Astrocyte of the spinal cord (primary cell): Measurements from ENCODE around the gene TSPEAR.
A peak's percentile ranks its signal among the peaks of the same experiment; 100 is the strongest.

Experiments
- DNase-seq: peaks from one replicate; pipeline ENCODE4 v3.0.0; 2011; ENCODE audit warnings: low read depth, low spot score
- H3K4me3 ChIP-seq: 2 replicates; pipeline ENCODE4 v1.5.1; 2011; ENCODE audit warnings: low read depth, mild to moderate bottlenecking, low read length, moderate library complexity
- in situ Hi-C: cut with HindIII; loops from 2 replicates; pipeline ENCODE4 v1.10.0; 2017; ENCODE audit warnings: low sequenced_read_pairs
- TF ChIP-seq, protein P1 (sequence below): IDR thresholded peaks from 2 replicates; pipeline ENCODE4 v1.5.1; 2012; ENCODE audit warnings: low read depth, mild to moderate bottlenecking, low read length, inconsistent platforms

The TSPEAR gene

DNA sequence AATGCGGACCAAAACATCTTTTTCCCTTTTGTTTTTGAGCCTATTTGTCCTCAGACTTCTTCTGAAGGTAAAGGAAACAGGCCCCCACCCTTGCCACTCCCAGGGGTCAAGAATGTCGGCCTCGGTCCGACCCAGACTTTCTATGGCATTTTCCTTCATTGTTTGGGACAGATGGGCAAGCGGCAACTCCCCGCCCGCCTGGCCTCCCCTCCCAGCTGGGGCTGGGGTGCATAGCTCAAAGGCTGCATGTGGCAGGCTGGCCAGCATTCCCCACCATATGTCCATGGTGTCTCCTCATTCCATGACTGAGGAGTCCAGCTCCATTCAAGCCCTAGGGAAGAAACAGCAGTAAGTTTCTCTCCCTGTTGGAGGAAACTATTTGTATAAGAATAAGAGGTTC, 29.4 kb upstream of the TSPEAR start:
- no peak for DNase-seq
- in situ Hi-C loops = no loop called here
- H3K4me3 ChIP-seq = no peak overlapping the region
- TF ChIP-seq, protein P1, sequence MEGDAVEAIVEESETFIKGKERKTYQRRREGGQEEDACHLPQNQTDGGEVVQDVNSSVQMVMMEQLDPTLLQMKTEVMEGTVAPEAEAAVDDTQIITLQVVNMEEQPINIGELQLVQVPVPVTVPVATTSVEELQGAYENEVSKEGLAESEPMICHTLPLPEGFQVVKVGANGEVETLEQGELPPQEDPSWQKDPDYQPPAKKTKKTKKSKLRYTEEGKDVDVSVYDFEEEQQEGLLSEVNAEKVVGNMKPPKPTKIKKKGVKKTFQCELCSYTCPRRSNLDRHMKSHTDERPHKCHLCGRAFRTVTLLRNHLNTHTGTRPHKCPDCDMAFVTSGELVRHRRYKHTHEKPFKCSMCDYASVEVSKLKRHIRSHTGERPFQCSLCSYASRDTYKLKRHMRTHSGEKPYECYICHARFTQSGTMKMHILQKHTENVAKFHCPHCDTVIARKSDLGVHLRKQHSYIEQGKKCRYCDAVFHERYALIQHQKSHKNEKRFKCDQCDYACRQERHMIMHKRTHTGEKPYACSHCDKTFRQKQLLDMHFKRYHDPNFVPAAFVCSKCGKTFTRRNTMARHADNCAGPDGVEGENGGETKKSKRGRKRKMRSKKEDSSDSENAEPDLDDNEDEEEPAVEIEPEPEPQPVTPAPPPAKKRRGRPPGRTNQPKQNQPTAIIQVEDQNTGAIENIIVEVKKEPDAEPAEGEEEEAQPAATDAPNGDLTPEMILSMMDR = no peak

DNA sequence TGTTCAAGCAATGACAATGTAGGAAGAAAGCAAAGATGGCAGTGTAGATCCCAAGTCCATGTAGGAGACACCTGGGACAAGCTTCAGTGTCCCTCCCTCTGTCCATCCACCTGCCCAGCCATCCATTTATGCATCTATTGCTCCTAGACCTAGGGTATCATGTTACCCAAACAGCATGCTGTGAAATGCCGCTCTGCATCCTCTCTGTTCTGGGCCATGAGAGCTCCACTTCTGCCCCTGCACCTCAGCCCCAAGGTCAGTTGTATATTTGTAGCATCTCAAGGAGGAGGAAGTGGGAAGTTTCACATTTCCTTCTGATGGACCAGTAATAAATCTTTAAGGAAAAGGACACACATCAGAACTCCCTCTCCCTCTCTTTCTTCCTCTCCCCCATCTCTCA, 27.9 kb upstream of the TSPEAR start:
- no peak overlapping the region for H3K4me3 ChIP-seq
- in situ Hi-C loops = no loop called here
- TF ChIP-seq, protein P1 = no peak
- no peak for DNase-seq

DNA sequence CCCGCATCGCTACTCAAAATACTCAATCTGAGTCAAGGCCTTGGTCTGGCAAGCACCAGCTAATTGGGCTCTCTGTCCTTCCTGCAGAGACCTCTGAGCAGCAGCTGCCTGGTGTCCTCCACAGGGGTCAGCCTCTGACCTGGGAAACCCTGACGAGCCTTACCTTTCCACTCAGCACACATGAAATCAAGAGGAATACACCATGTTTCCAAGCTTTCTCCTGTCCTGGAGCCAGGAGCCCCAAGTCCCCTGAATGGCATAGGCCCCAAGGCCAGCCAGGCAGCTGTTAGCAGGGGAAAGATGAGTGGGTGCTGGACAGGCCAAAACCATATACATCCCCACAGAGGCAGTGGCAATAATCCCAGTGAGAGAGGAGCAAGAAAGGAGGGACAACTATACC, 27.2 kb upstream of the TSPEAR start:
- TF ChIP-seq, protein P1 = no peak
- in situ Hi-C loops = no loop called here
- H3K4me3 ChIP-seq = no peak overlapping the region
- no peak for DNase-seq

DNA sequence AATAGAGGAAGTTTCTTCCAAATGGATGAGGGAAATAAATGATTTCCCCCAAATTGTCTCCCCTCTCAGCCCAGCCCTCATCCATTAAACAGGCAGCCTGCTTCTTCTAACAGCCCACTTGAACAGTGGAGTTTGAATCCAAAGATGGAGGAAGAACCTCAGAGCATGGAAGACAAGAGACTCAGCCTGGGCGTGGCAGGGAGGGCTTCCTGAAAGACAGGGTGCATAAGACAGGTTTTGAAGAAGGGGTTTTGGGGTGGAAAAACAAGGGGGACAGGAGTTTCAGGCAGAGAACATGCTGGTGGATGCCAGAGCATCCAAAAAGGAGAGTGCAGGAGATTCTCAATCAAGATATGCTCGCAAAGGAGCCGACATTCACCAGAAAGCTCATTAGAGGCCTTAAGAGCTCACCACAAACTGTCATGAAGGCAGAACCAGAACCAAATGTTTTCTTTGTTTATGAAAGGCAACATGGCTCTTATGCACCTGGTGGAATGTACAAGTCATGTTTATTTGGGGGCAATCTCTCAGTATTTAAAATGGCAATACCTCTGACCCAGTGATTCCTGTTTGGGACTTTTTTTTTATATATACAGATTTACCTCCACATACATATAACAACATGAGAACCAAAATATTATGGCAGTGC, 26.5 kb upstream of the TSPEAR start:
- TF ChIP-seq, protein P1 = no peak
- in situ Hi-C loops = no loop called here
- peak; percentile 62 for DNase-seq
- H3K4me3 ChIP-seq = no peak overlapping the region

DNA sequence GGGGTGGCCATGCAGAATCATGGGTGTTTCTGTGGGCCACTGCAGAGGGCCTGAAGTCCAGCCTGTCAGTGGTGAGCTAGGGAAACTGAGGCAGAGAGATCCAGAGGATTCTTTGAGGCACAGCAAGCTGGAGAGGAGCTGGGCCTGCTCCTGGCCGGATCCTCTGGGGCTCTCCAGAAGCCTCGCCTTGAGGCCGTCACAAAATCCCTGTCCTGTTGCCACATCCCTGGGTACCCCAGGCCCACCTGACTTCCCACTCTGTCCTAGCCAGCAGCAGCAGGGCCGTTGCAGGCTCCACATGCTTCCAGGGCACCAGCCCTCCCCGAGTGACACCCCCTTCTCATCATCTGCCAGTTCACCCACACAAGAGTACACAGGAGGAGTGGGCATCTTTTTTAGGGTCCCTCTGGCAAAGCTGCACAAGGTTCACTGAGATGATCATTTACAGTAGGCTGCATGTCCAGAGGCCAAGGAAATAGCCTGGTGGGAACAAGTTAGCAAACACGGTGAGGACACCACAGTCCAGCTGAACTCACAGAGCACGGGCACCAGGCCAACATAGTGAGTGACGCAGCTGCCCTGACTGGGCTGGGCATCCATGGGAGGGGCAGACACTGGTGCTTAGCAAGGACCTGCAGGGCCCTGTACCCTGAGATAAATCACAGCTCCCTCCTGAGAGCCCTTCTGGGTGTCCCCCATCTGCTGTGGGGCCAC, 25.1 kb upstream of the TSPEAR start:
- in situ Hi-C loops = no loop called here
- TF ChIP-seq, protein P1 = no peak
- H3K4me3 ChIP-seq = no peak overlapping the region
- no peak for DNase-seq

DNA sequence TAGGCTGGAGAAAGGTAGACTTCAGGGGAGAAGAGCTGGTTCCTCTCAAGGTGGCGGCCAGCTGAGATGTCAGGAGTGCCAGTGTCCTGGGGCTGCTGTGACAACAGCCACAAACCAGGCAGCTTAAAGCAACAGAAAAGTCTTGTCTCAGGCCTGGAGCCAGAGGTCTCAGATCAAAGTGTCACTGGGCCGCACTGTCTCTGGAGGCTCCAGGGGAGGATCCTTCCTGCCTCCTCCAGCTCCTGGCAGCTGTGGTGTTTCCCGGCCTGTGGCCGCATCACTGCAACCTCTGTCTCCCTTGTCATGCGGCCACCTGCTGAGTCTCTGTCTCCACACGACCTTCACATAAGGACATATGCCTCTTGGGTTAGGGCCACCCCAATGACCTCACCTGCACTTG, 24.4 kb upstream of the TSPEAR start:
- TF ChIP-seq, protein P1 = no peak
- no peak for DNase-seq
- H3K4me3 ChIP-seq = no peak overlapping the region
- in situ Hi-C loops = no loop called here
